Hepatocyte (in vitro differentiated cells): Measurements from ENCODE around the gene CCDC102A. TPM values are rescaled to one million over a fixed set of nuclear protein-coding genes. Genes with fewer than 3 reads are reported as not detected.

Source experiments
- DNase-seq: peaks from one replicate; pipeline ENCODE4 v3.0.0-alpha.2; 2016; ENCODE audit warnings: low spot score
- H2AFZ ChIP-seq: fragments of 200-600 bp; sonication (generic); 2 replicates; pipeline ENCODE4 v1.6.0; 2016; ENCODE audit warnings: antibody characterized with exemption, mild to moderate bottlenecking
- H3K27ac ChIP-seq: fragments of 200-600 bp; sonication (generic); 2 replicates; pipeline ENCODE4 v1.5.1; 2016; ENCODE audit warnings: mild to moderate bottlenecking
- H3K27me3 ChIP-seq: fragments of 200-600 bp; sonication (generic); 2 replicates; pipeline ENCODE4 v1.6.1; 2016
- H3K36me3 ChIP-seq: fragments of 200-600 bp; sonication (generic); replicated peaks from 2 replicates; pipeline ENCODE4 v1.5.1; 2016; ENCODE audit warnings: low read depth; ENCODE audit not compliant: insufficient read depth
- H3K4me1 ChIP-seq: fragments of 200-600 bp; sonication (generic); 2 replicates; pipeline ENCODE4 v1.5.1; 2016; ENCODE audit warnings: mild to moderate bottlenecking, moderate library complexity; ENCODE audit not compliant: insufficient read depth
- H3K4me2 ChIP-seq: fragments of 200-600 bp; sonication (generic); 2 replicates; pipeline ENCODE4 v1.6.0; 2016
- H3K4me3 ChIP-seq: fragments of 200-600 bp; sonication (generic); 2 replicates; pipeline ENCODE4 v1.5.1; 2016; ENCODE audit warnings: mild to moderate bottlenecking
- H3K79me2 ChIP-seq: fragments of 200-600 bp; sonication (generic); 2 replicates; pipeline ENCODE4 v1.6.0; 2017; ENCODE audit warnings: mild to moderate bottlenecking
- H3K9me2 ChIP-seq: fragments of 200-600 bp; sonication (generic); replicated peaks from 2 replicates; pipeline ENCODE4 v1.6.0; 2017; ENCODE audit warnings: mild to moderate bottlenecking; ENCODE audit not compliant: insufficient read depth
- H3K9me3 ChIP-seq: fragments of 200-600 bp; sonication (generic); 2 replicates; pipeline ENCODE4 v1.5.1; 2016; ENCODE audit warnings: low read depth, mild to moderate bottlenecking
- H4K20me1 ChIP-seq: fragments of 200-600 bp; sonication (generic); 2 replicates; pipeline ENCODE4 v1.6.0; 2016; ENCODE audit warnings: mild to moderate bottlenecking; ENCODE audit not compliant: insufficient read depth, poor library complexity, severe bottlenecking
- EZH2 ChIP-seq: fragments of 200-600 bp; sonication (generic); IDR thresholded peaks from 2 replicates; pipeline ENCODE4 v1.6.1; 2016; ENCODE audit warnings: antibody characterized with exemption, mild to moderate bottlenecking, borderline replicate concordance
- EZH2phosphoT487 ChIP-seq: fragments of 200-600 bp; sonication (generic); IDR thresholded peaks from one replicate; pipeline ENCODE4 v1.6.1; 2018; ENCODE audit warnings: antibody characterized with exemption, mild to moderate bottlenecking, low read depth, moderate library complexity; ENCODE audit not compliant: unreplicated experiment, severe bottlenecking
- WGBS: methylation state at CpG from one replicate; pipeline ENCODE4 v1.1.6; 2016; ENCODE audit warnings: low lambda C conversion rate; ENCODE audit errors: missing lambda C conversion rate; 5-methylcytosine and 5-hydroxymethylcytosine counted together
- polyA plus RNA-seq: library from polyadenylated mRNA; unstranded; fragments of >200 nt; fragmentation: Nextera tagmentation; extraction: Ambion mirVana; gene quantifications from 2 replicates; pipeline ENCODE4 v1.2.1, GENCODE V29; 2016
- total RNA-seq: library from RNA; depleted of rRNA; stranded (reverse); fragments of >200 nt; gene quantifications from 2 replicates; pipeline ENCODE4 v1.2.3, GENCODE V29; 2014
- TF ChIP-seq, protein P1 (sequence below): fragments of 200-600 bp; sonication (generic); IDR thresholded peaks from 2 replicates; pipeline ENCODE4 v1.5.1; 2016; ENCODE audit warnings: antibody characterized with exemption, mild to moderate bottlenecking; ENCODE audit not compliant: poor library complexity

The CCDC102A gene
- total and polyA plus RNA-seq, 2 experiments from 2014 or later = 11.4 to 17.2 TPM

- TF ChIP-seq, protein P1, sequence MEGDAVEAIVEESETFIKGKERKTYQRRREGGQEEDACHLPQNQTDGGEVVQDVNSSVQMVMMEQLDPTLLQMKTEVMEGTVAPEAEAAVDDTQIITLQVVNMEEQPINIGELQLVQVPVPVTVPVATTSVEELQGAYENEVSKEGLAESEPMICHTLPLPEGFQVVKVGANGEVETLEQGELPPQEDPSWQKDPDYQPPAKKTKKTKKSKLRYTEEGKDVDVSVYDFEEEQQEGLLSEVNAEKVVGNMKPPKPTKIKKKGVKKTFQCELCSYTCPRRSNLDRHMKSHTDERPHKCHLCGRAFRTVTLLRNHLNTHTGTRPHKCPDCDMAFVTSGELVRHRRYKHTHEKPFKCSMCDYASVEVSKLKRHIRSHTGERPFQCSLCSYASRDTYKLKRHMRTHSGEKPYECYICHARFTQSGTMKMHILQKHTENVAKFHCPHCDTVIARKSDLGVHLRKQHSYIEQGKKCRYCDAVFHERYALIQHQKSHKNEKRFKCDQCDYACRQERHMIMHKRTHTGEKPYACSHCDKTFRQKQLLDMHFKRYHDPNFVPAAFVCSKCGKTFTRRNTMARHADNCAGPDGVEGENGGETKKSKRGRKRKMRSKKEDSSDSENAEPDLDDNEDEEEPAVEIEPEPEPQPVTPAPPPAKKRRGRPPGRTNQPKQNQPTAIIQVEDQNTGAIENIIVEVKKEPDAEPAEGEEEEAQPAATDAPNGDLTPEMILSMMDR = no peak
- Histone ChIP-seq H3K79me2 (no peaks in the 10 kb centered on the region), H3K36me3 (no peaks in the 10 kb centered on the region), H3K27ac (no peak overlapping the region), H4K20me1 (no peaks in the 10 kb centered on the region), H3K27me3 (no peaks in the 10 kb centered on the region), H3K9me2 (no peaks in the 10 kb centered on the region), H3K4me3 (no peak overlapping the region), H2AFZ (no peak overlapping the region), H3K4me2 (no peak overlapping the region), H3K4me1 (peaks cover 26% of the 10 kb centered on the region), H3K9me3 (no peaks in the 10 kb centered on the region)
- DNase-seq = no peak
- 91% methylated on average over 3 of the region's 3 CpGs for WGBS
Measured at GRCh38 chr16:57516773-57517172, 19.6 kb downstream of the CCDC102A start.

- Histone ChIP-seq H3K4me2 (no peak overlapping the region), H4K20me1 (no peaks in the 10 kb centered on the region), H3K4me1 (peaks cover 26% of the 10 kb centered on the region), H3K9me3 (no peaks in the 10 kb centered on the region), H3K27ac (no peak overlapping the region), H2AFZ (no peak overlapping the region), H3K4me3 (no peak overlapping the region), H3K27me3 (no peaks in the 10 kb centered on the region), H3K79me2 (no peaks in the 10 kb centered on the region), H3K36me3 (no peaks in the 10 kb centered on the region), H3K9me2 (no peaks in the 10 kb centered on the region)
- DNase-seq = no peak
- WGBS = 94% methylated on average over 10 of the region's 10 CpGs
- TF ChIP-seq EZH2phosphoT487 (no peak), EZH2 (no peak)
- TF ChIP-seq, protein P1 = no peak
Measured at GRCh38 chr16:57516176-57516725, 20.1 kb downstream of the CCDC102A start.

- Histone ChIP-seq H3K9me2 (no peaks in the 10 kb centered on the region), H3K27me3 (no peaks in the 10 kb centered on the region), H3K4me3 (no peak overlapping the region), H3K9me3 (no peaks in the 10 kb centered on the region), H2AFZ (no peak overlapping the region), H3K27ac (peak overlapping the region; percentile 92), H3K36me3 (no peaks in the 10 kb centered on the region), H3K79me2 (no peaks in the 10 kb centered on the region), H4K20me1 (no peaks in the 10 kb centered on the region), H3K4me2 (no peak overlapping the region), H3K4me1 (peaks cover 33% of the 10 kb centered on the region)
- WGBS = 79% methylated on average over 23 of the region's 23 CpGs
- TF ChIP-seq EZH2 (no peak), EZH2phosphoT487 (no peak)
- TF ChIP-seq, protein P1 = no peak
- DNase-seq = no peak
Measured at GRCh38 chr16:57514791-57515600, 21.4 kb downstream of the CCDC102A start.
